ENCODE results near the gene STK31. TPM values are rescaled to one million over a fixed set of nuclear protein-coding genes. Genes with fewer than 3 reads are reported as not detected.
"Not testable (repeated sequence)": the region's sequence is repeated elsewhere in the genome, so short reads cannot be mapped to it uniquely, and the experiment has no call there.

The STK31 gene
- total and polyA plus RNA-seq, 4 donors, result 0.73 to 2.0 (median 0.88) TPM

DNA sequence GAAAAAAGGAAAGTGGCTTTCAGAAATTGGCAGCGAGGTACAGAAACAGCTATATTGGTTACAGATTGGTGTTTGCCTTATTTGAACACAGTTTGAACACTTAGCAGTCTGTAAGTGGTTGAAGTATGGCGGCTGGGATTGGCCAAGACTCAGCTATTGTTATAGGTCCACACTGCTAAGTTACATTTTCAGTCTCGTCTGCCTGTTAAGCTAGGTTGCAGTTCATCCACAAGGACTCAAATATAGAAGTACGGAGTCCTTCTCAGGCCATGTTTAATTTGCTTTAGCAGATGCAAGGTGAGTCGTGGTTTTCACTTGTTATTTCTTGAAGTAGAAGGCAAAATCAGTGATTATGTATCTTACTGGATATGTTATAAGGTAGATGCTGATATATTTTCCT, 73.1 kb downstream of the STK31 start:
- Histone ChIP-seq H3K4me3 (ENCODE audit: low read depth, low read length) (no peak overlapping the region), H3K27me3 (ENCODE audit: control insufficient read depth, insufficient read depth, low read length) (no peaks in the 10 kb centered on the region), H3K27ac (ENCODE audit: low read depth, low read length) (no peak overlapping the region), H3K9me3 (ENCODE audit: control insufficient read depth, insufficient read depth, low read length) (no peaks in the 10 kb centered on the region), H3K4me1 (ENCODE audit: control insufficient read depth, insufficient read depth, low read length) (no peaks in the 10 kb centered on the region), H3K36me3 (ENCODE audit: control insufficient read depth, insufficient read depth, low read length) (no peaks in the 10 kb centered on the region)
- WGBS (ENCODE audit: insufficient coverage), result 96% methylated on average over 4 of the region's 5 CpGs
- no peak for DNase-seq (ENCODE audit: low read depth in 4 of 6, low spot score in 6 of 6)

GRCh38 chr7:23787272-23787671, 77.3 kb downstream of the STK31 start:
- DNase-seq (ENCODE audit: low read depth in 4 of 6, low spot score in 6 of 6), result no peak
- no peak overlapping the region for H3K4me3 ChIP-seq (ENCODE audit: low read depth, low read length)
- no peaks in the 10 kb centered on the region for H3K9me3 ChIP-seq (ENCODE audit: control insufficient read depth, insufficient read depth, low read length)
- H3K27me3 ChIP-seq (ENCODE audit: control insufficient read depth, insufficient read depth, low read length), result no peaks in the 10 kb centered on the region
- no peaks in the 10 kb centered on the region for H3K4me1 ChIP-seq (ENCODE audit: control insufficient read depth, insufficient read depth, low read length)
- 95% methylated on average over 2 of the region's 3 CpGs for WGBS (ENCODE audit: insufficient coverage)
- H3K27ac ChIP-seq (ENCODE audit: low read depth, low read length), result no peak overlapping the region
- H3K36me3 ChIP-seq (ENCODE audit: control insufficient read depth, insufficient read depth, low read length), result no peaks in the 10 kb centered on the region

DNA sequence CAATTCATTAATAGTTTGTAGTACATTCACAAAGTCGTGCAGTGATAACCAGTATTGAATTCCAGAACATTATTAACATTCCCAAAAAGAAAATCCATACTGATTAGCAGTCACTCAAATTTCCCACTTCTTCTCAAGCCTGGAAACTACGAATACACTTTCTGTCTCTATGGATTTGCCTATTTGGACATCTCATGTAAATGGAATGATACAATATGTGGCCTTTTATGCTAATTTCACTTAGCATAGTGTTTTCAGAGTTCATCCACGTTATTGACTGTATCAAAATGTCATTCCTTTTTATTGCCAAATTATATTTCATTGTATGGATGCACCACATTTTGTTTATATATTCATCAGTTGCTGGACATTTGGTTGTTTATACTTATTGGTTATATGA, 78.8 kb downstream of the STK31 start:
- Histone ChIP-seq H3K4me3 (ENCODE audit: low read depth, low read length) (no peak overlapping the region), H3K36me3 (ENCODE audit: control insufficient read depth, insufficient read depth, low read length) (no peaks in the 10 kb centered on the region), H3K27ac (ENCODE audit: low read depth, low read length) (no peak overlapping the region), H3K9me3 (ENCODE audit: control insufficient read depth, insufficient read depth, low read length) (no peaks in the 10 kb centered on the region), H3K27me3 (ENCODE audit: control insufficient read depth, insufficient read depth, low read length) (no peaks in the 10 kb centered on the region), H3K4me1 (ENCODE audit: control insufficient read depth, insufficient read depth, low read length) (no peaks in the 10 kb centered on the region)
- no peak for DNase-seq (ENCODE audit: low read depth in 4 of 6, low spot score in 6 of 6)
- WGBS (ENCODE audit: insufficient coverage), result no CpG with 5 or more reads among the region's 3 CpGs

DNA sequence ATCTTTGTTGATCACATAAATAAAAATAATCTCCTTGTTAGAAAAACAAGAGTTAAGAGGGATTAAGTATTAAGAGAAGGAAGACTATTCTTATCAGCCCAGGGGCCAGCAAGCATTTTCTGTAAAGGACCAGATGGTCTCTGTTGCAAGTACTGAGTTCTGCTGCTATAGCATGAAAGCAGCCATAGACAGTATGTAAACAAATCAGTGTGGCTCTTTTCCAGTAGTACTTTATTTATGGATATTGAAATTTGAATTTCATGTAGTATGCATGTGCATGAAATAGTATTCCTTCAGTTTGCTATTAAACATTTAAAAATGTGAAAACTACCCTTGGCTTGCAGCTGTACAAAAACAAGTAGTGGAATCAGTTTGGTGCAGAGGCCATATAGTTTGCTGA, 81.7 kb downstream of the STK31 start:
- H3K4me1 ChIP-seq (ENCODE audit: control insufficient read depth, insufficient read depth, low read length), result no peaks in the 10 kb centered on the region
- H3K27me3 ChIP-seq (ENCODE audit: control insufficient read depth, insufficient read depth, low read length), result no peaks in the 10 kb centered on the region
- H3K4me3 ChIP-seq (ENCODE audit: low read depth, low read length), result no peak overlapping the region
- H3K27ac ChIP-seq (ENCODE audit: low read depth, low read length), result no peak overlapping the region
- peaks cover 9% of the 10 kb centered on the region for H3K9me3 ChIP-seq (ENCODE audit: control insufficient read depth, insufficient read depth, low read length)
- peak in 1 of 6 donors; percentile 49 for DNase-seq (ENCODE audit: low read depth in 4 of 6, low spot score in 6 of 6)
- no peaks in the 10 kb centered on the region for H3K36me3 ChIP-seq (ENCODE audit: control insufficient read depth, insufficient read depth, low read length)

- WGBS (ENCODE audit: insufficient coverage), result no CpG with 5 or more reads among the region's 4 CpGs
- no peak overlapping the region for H3K27ac ChIP-seq (ENCODE audit: low read depth, low read length)
- DNase-seq (ENCODE audit: low read depth in 4 of 6, low spot score in 6 of 6), result no peak
- H3K4me1 ChIP-seq (ENCODE audit: control insufficient read depth, insufficient read depth, low read length), result no peaks in the 10 kb centered on the region
- no peaks in the 10 kb centered on the region for H3K36me3 ChIP-seq (ENCODE audit: control insufficient read depth, insufficient read depth, low read length)
- no peaks in the 10 kb centered on the region for H3K9me3 ChIP-seq (ENCODE audit: control insufficient read depth, insufficient read depth, low read length)
- H3K27me3 ChIP-seq (ENCODE audit: control insufficient read depth, insufficient read depth, low read length), result no peaks in the 10 kb centered on the region
- H3K4me3 ChIP-seq (ENCODE audit: low read depth, low read length), result no peak overlapping the region
These were observed 92.8 kb downstream of the STK31 start for GRCh38 chr7:23802720-23803397.

- no peak for DNase-seq (ENCODE audit: low read depth in 4 of 6, low spot score in 6 of 6)
- WGBS (ENCODE audit: insufficient coverage), result 80% methylated on average over 1 of the region's 1 CpG
- no peak overlapping the region for H3K4me3 ChIP-seq (ENCODE audit: low read depth, low read length)
These were observed 94.7 kb downstream of the STK31 start for GRCh38 chr7:23804707-23805106.

GRCh38 chr7:23808421-23808820, 98.4 kb downstream of the STK31 start:
- no peak for DNase-seq (ENCODE audit: low read depth in 4 of 6, low spot score in 6 of 6)
- H3K4me1 ChIP-seq (ENCODE audit: control insufficient read depth, insufficient read depth, low read length), result no peaks in the 10 kb centered on the region
- no peak overlapping the region for H3K4me3 ChIP-seq (ENCODE audit: low read depth, low read length)
- no CpG with 5 or more reads among the region's 3 CpGs for WGBS (ENCODE audit: insufficient coverage)
- H3K27me3 ChIP-seq (ENCODE audit: control insufficient read depth, insufficient read depth, low read length), result no peaks in the 10 kb centered on the region
- H3K36me3 ChIP-seq (ENCODE audit: control insufficient read depth, insufficient read depth, low read length), result no peaks in the 10 kb centered on the region
- H3K27ac ChIP-seq (ENCODE audit: low read depth, low read length), result no peak overlapping the region
- H3K9me3 ChIP-seq (ENCODE audit: control insufficient read depth, insufficient read depth, low read length), result peaks cover 5% of the 10 kb centered on the region

More at GRCh38 chr7:23804707-23805106, 94.7 kb downstream of the STK31 start:
- Histone ChIP-seq H3K27ac (ENCODE audit: low read depth, low read length) (no peak overlapping the region), H3K36me3 (ENCODE audit: control insufficient read depth, insufficient read depth, low read length) (no peaks in the 10 kb centered on the region), H3K4me1 (ENCODE audit: control insufficient read depth, insufficient read depth, low read length) (no peaks in the 10 kb centered on the region), H3K9me3 (ENCODE audit: control insufficient read depth, insufficient read depth, low read length) (peaks cover under 1% of the 10 kb centered on the region), H3K27me3 (ENCODE audit: control insufficient read depth, insufficient read depth, low read length) (no peaks in the 10 kb centered on the region)

DNA sequence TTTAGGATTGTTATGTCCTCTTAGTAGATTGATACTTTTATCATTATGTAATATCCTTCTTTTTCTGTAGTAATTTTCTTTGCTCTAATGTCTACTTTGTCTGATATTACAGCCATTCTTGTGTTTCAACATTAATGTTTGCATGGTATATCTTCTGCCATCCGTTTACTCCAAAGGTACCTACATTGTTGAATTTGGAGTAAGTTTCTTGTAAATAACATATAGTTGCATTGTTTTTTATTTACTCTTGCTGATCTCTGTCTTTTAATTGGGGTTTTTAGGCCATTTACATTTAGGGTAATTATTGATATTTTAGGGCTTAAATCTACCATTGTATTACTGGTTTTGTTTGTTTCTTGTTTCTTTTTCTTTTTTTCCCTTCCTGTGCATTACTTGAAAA, 100.1 kb downstream of the STK31 start:
- no CpG with 5 or more reads among the region's 1 CpG for WGBS (ENCODE audit: insufficient coverage)
- DNase-seq (ENCODE audit: low read depth in 4 of 6, low spot score in 6 of 6), result no peak
- H3K36me3 ChIP-seq (ENCODE audit: control insufficient read depth, insufficient read depth, low read length), result no peaks in the 10 kb centered on the region
- H3K27ac ChIP-seq (ENCODE audit: low read depth, low read length), result no peak overlapping the region
- no peaks in the 10 kb centered on the region for H3K4me1 ChIP-seq (ENCODE audit: control insufficient read depth, insufficient read depth, low read length)
- H3K27me3 ChIP-seq (ENCODE audit: control insufficient read depth, insufficient read depth, low read length), result no peaks in the 10 kb centered on the region
- H3K4me3 ChIP-seq (ENCODE audit: low read depth, low read length), result no peak overlapping the region
- H3K9me3 ChIP-seq (ENCODE audit: control insufficient read depth, insufficient read depth, low read length), result peaks cover 5% of the 10 kb centered on the region

DNA sequence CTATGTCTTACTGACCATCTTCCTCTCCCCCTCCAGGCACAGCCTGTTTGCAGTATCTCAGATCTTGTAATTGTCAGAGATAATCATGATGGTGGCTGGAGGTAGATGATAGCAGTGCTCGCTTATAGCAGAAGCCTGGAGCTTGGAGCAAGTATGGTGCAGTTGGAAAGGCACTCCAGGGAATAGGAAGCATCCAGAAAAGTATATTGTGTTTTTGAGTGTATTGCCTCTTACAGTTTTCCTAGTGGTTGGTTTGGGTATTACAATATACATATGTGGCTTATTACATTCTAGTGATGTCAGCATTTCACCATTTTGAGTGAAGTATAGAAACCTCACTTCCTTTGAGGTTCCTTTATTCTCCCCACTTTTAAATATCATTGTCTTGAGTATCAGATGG, 101.5 kb downstream of the STK31 start:
- no peak for DNase-seq (ENCODE audit: low read depth in 4 of 6, low spot score in 6 of 6)
- 100% methylated on average over 1 of the region's 1 CpG for WGBS (ENCODE audit: insufficient coverage)

DNA sequence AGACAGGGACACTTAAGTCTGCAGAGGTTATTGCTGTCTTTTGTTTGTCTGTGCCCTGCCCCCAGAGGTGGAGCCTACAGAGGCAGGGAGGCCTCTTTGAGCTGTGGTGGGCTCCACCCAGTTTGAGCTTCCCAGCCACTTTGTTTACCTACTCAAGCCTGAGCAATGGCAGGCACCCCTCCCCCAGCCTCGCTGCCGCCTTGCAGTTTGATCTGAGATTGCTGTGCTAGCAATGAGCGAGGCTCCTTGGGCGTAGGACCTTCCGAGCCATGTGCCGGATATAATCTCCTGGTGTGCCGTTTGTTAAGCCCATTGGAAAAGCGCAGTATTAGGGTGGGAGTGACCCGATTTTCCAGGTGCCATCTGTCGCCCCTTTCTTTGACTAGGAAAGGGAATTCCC, 118.1 kb downstream of the STK31 start:
- H3K4me1 ChIP-seq (ENCODE audit: control insufficient read depth, insufficient read depth, low read length); H3K4me3 ChIP-seq (ENCODE audit: low read depth, low read length); H3K9me3 ChIP-seq (ENCODE audit: control insufficient read depth, insufficient read depth, low read length); H3K27me3 ChIP-seq (ENCODE audit: control insufficient read depth, insufficient read depth, low read length); H3K36me3 ChIP-seq (ENCODE audit: control insufficient read depth, insufficient read depth, low read length); H3K27ac ChIP-seq (ENCODE audit: low read depth, low read length); DNase-seq (ENCODE audit: low read depth in 4 of 6, low spot score in 6 of 6): not testable (repeated sequence)
- 96% methylated on average over 7 of the region's 10 CpGs for WGBS (ENCODE audit: insufficient coverage)

More for the DNA sequence above, 101.5 kb downstream of the STK31 start:
- H3K9me3 ChIP-seq (ENCODE audit: control insufficient read depth, insufficient read depth, low read length), result peaks cover 5% of the 10 kb centered on the region
- H3K27me3 ChIP-seq (ENCODE audit: control insufficient read depth, insufficient read depth, low read length), result no peaks in the 10 kb centered on the region
- H3K27ac ChIP-seq (ENCODE audit: low read depth, low read length), result no peak overlapping the region
- H3K36me3 ChIP-seq (ENCODE audit: control insufficient read depth, insufficient read depth, low read length), result no peaks in the 10 kb centered on the region
- H3K4me1 ChIP-seq (ENCODE audit: control insufficient read depth, insufficient read depth, low read length), result no peaks in the 10 kb centered on the region
- no peak overlapping the region for H3K4me3 ChIP-seq (ENCODE audit: low read depth, low read length)
